GM23338 (cell line): ENCODE results near the gene ZNF275. TPM values are rescaled to one million over a fixed set of nuclear protein-coding genes. Genes with fewer than 3 reads are reported as not detected.

Experiments
- ATAC-seq: fragments of 200-7000 bp; cut with Tn5 transposase; 3 replicates; pipeline ENCODE4 v1.9.1; 2020
- DNase-seq: peaks from one replicate; pipeline ENCODE4 v3.0.0-alpha.2; 2015; ENCODE audit warnings: low spot score
- H2AFZ ChIP-seq: fragments of 200-600 bp; sonication (generic); 2 replicates; pipeline ENCODE4 v1.8.0; 2016; ENCODE audit warnings: antibody characterized with exemption, mild to moderate bottlenecking, moderate library complexity
- H3F3A ChIP-seq: fragments of 200-600 bp; sonication (generic); replicated peaks from 2 replicates; pipeline ENCODE4 v1.8.0; 2017; ENCODE audit warnings: antibody characterized with exemption, mixed run types, low read depth
- H3K27ac ChIP-seq: fragments of 200-600 bp; sonication (generic); 2 replicates; pipeline ENCODE4 v1.6.1; 2016; ENCODE audit warnings: low read depth
- H3K27me3 ChIP-seq: fragments of 200-600 bp; sonication (generic); 2 replicates; pipeline ENCODE4 v1.8.0; 2016; ENCODE audit warnings: mild to moderate bottlenecking, mixed run types, moderate library complexity; ENCODE audit not compliant: insufficient read depth
- H3K36me3 ChIP-seq: fragments of 200-600 bp; sonication (generic); 2 replicates; pipeline ENCODE4 v1.8.0; 2016; ENCODE audit warnings: mild to moderate bottlenecking; ENCODE audit not compliant: insufficient read depth
- H3K4me1 ChIP-seq: fragments of 200-600 bp; sonication (generic); 2 replicates; pipeline ENCODE4 v1.8.0; 2016; ENCODE audit warnings: mild to moderate bottlenecking, moderate library complexity; ENCODE audit not compliant: insufficient read depth
- H3K4me2 ChIP-seq: fragments of 200-600 bp; sonication (generic); 2 replicates; pipeline ENCODE4 v1.7.1; 2017; ENCODE audit warnings: mixed run types
- H3K4me3 ChIP-seq: fragments of 200-600 bp; sonication (generic); 2 replicates; pipeline ENCODE4 v1.6.1; 2016; ENCODE audit warnings: mixed run types
- H3K79me2 ChIP-seq: fragments of 200-600 bp; sonication (generic); replicated peaks from 2 replicates; pipeline ENCODE4 v1.8.0; 2017; ENCODE audit warnings: mild to moderate bottlenecking; ENCODE audit not compliant: insufficient read depth
- H3K9me2 ChIP-seq: fragments of 200-600 bp; sonication (generic); 2 replicates; pipeline ENCODE4 v1.8.0; 2017; ENCODE audit not compliant: insufficient read depth
- H4K20me1 ChIP-seq: fragments of 200-600 bp; sonication (generic); replicated peaks from 2 replicates; pipeline ENCODE4 v1.8.0; 2017; ENCODE audit warnings: mild to moderate bottlenecking; ENCODE audit not compliant: insufficient read depth
- H3K27ac Mint-ChIP-seq: 2 replicates; pipeline ENCODE4 v1.8.0; 2020; ENCODE audit warnings: inconsistent platforms, mild to moderate bottlenecking, moderate library complexity, mixed read lengths
- H3K27me3 Mint-ChIP-seq: 3 replicates; pipeline ENCODE4 v1.8.0; 2022; ENCODE audit warnings: low read depth, mild to moderate bottlenecking, moderate library complexity, mixed read lengths, inconsistent platforms; ENCODE audit not compliant: insufficient read depth, poor library complexity
- H3K36me3 Mint-ChIP-seq: 3 replicates; pipeline ENCODE4 v1.8.0; 2021; ENCODE audit warnings: low read depth, mild to moderate bottlenecking, inconsistent platforms, moderate library complexity, mixed read lengths
- H3K4me1 Mint-ChIP-seq: 3 replicates; pipeline ENCODE4 v1.8.0; 2020; ENCODE audit warnings: mild to moderate bottlenecking, inconsistent platforms, mixed read lengths
- H3K4me3 Mint-ChIP-seq: 3 replicates; pipeline ENCODE4 v1.8.0; 2021; ENCODE audit warnings: moderate library complexity, mild to moderate bottlenecking, inconsistent platforms, mixed read lengths
- H3K9me3 Mint-ChIP-seq: 3 replicates; pipeline ENCODE4 v1.8.0; 2020; ENCODE audit warnings: moderate library complexity, mild to moderate bottlenecking, inconsistent platforms, mixed read lengths
- CREB1 ChIP-seq: fragments of 250-450 bp; sonication (Bioruptor Pico); IDR thresholded peaks from 2 replicates; pipeline ENCODE4 v1.5.0; 2020; ENCODE audit warnings: low read depth, mild to moderate bottlenecking, moderate library complexity
- CTCF ChIP-seq, 2 experiments: fragments of 200-600 bp in 1 of 2; sonication (generic) in 1 of 2; conservative IDR thresholded peaks; 2 replicates each; pipeline versions ENCODE4 v1.5.1 to v1.6.1; 2016 to 2017; ENCODE audit warnings: antibody characterized with exemption in 2 of 2, low read depth in 2 of 2, mild to moderate bottlenecking in 2 of 2, moderate library complexity in 1 of 2
- ETS1 ChIP-seq: IDR thresholded peaks from 2 replicates; pipeline ENCODE4 v1.6.1; 2016; ENCODE audit warnings: antibody characterized with exemption
- EZH2 ChIP-seq: fragments of 200-600 bp; sonication (generic); IDR thresholded peaks from one replicate; pipeline ENCODE4 v1.8.0; 2017; ENCODE audit warnings: antibody characterized with exemption, mild to moderate bottlenecking, low read depth; ENCODE audit not compliant: unreplicated experiment
- EZH2phosphoT487 ChIP-seq: fragments of 200-600 bp; sonication (generic); IDR thresholded peaks from one replicate; pipeline ENCODE4 v1.8.1; 2018; ENCODE audit warnings: antibody characterized with exemption; ENCODE audit not compliant: unreplicated experiment
- JUNB ChIP-seq: IDR thresholded peaks from one replicate; pipeline ENCODE4 v1.6.1; 2016; ENCODE audit warnings: antibody characterized with exemption; ENCODE audit not compliant: unreplicated experiment
- NANOG ChIP-seq: IDR thresholded peaks from 2 replicates; pipeline ENCODE4 v1.6.1; 2016; ENCODE audit warnings: antibody characterized with exemption, borderline replicate concordance
- POLR2AphosphoS5 ChIP-seq: IDR thresholded peaks from 2 replicates; pipeline ENCODE4 v1.6.1; 2016; ENCODE audit warnings: antibody characterized with exemption, low read depth
- REST ChIP-seq: IDR thresholded peaks from one replicate; pipeline ENCODE4 v1.6.1; 2018; ENCODE audit warnings: antibody characterized with exemption; ENCODE audit not compliant: unreplicated experiment
- STAT1 ChIP-seq: IDR thresholded peaks from one replicate; pipeline ENCODE4 v1.6.1; 2016; ENCODE audit warnings: antibody characterized with exemption; ENCODE audit not compliant: unreplicated experiment
- ZNF114 ChIP-seq: fragments of 250-450 bp; sonication (Bioruptor Pico); IDR thresholded peaks from 2 replicates; pipeline ENCODE4 v1.5.0; 2020; ENCODE audit warnings: mild to moderate bottlenecking, moderate library complexity
- ZNF331 ChIP-seq: fragments of 250-450 bp; sonication (Bioruptor Pico); IDR thresholded peaks from 2 replicates; pipeline ENCODE4 v1.5.0; 2020; ENCODE audit warnings: low read depth, mild to moderate bottlenecking, moderate library complexity
- ZNF462 ChIP-seq: fragments of 250-450 bp; sonication (Bioruptor Pico); IDR thresholded peaks from 2 replicates; pipeline ENCODE4 v1.5.0; 2020; ENCODE audit warnings: mild to moderate bottlenecking, moderate library complexity
- polyA plus RNA-seq: library from polyadenylated mRNA; unstranded; fragments of >200 nt; fragmentation: Nextera tagmentation; extraction: Ambion mirVana; gene quantifications from 2 replicates; pipeline ENCODE4 v1.2.1, GENCODE V29; 2016
- total RNA-seq: library from RNA; depleted of rRNA; stranded (reverse); fragments of >200 nt; shearing (Covaris generic); gene quantifications from 2 replicates; pipeline ENCODE4 v1.2.3, GENCODE V29; 2014

Gene ZNF275
- total and polyA plus RNA-seq, 2 experiments from 2014 or later, result 3.2 to 12.3 TPM

GRCh38 chrX:153327561-153327960 is 6.4 kb upstream of the ZNF275 start:
- H3K36me3 Mint-ChIP-seq, result no peaks in the 10 kb centered on the region
- H3F3A ChIP-seq, result no peaks in the 10 kb centered on the region
- DNase-seq, result no peak
- no peaks in the 10 kb centered on the region for H3K27me3 Mint-ChIP-seq
- no peaks in the 10 kb centered on the region for H3K4me1 ChIP-seq
- no peak for TF ChIP-seq REST
- TF ChIP-seq POLR2AphosphoS5, result no peak
- TF ChIP-seq STAT1, result no peak
- no peak for TF ChIP-seq EZH2phosphoT487
- no peak for TF ChIP-seq CTCF (conservative IDR thresholded peaks at IDR 0.05; ENCODE audit: low read depth in 2 of 2)
- TF ChIP-seq JUNB, result no peak
- TF ChIP-seq NANOG, result no peak
- TF ChIP-seq EZH2, result no peak
- TF ChIP-seq ZNF331, result no peak
- TF ChIP-seq CREB1 (CRISPR knock-in tag), result no peak
- TF ChIP-seq ZNF114 (CRISPR knock-in tag), result no peak
- no peak for TF ChIP-seq ZNF462 (CRISPR knock-in tag)
- TF ChIP-seq ETS1, result no peak
- no peak overlapping the region for H3K4me2 ChIP-seq
- no peak overlapping the region for H2AFZ ChIP-seq
- H3K4me3 ChIP-seq, result no peak overlapping the region
- no peaks in the 10 kb centered on the region for H3K9me3 Mint-ChIP-seq
- H3K36me3 ChIP-seq, result no peaks in the 10 kb centered on the region
- H4K20me1 ChIP-seq, result no peaks in the 10 kb centered on the region
- H3K27ac Mint-ChIP-seq, result no peak overlapping the region
- no peaks in the 10 kb centered on the region for H3K4me1 Mint-ChIP-seq
- H3K9me2 ChIP-seq, result no peaks in the 10 kb centered on the region
- no peak overlapping the region for H3K27ac ChIP-seq
- H3K79me2 ChIP-seq, result no peaks in the 10 kb centered on the region
- H3K4me3 Mint-ChIP-seq, result no peak overlapping the region
- peaks cover 5% of the 10 kb centered on the region; the same call in 1 of the 2 replicates for H3K27me3 ChIP-seq
- no peak for ATAC-seq
